CD4-positive, alpha-beta T cell (primary cell): ENCODE data around the gene PTPRK. TPM values are rescaled to one million over a fixed set of nuclear protein-coding genes. Genes with fewer than 3 reads are reported as not detected.

Experiments
- ATAC-seq: fragments of 200-7000 bp; cut with Tn5 transposase; one replicate; pipeline ENCODE4 v1.10.0; 2022; ENCODE audit warnings: mild to moderate bottlenecking; ENCODE audit not compliant: poor library complexity
- CTCF ChIA-PET: fragments of 350-600 bp; sonication (Branson Sonifier 250); formaldehyde crosslinking; loops from one replicate; lab custom pipeline; 2021; ENCODE audit warnings: antibody characterized with exemption, inconsistent platforms; lab: Charles Lee
- POLR2A ChIA-PET: fragments of 350-600 bp; sonication (Branson Sonifier 250); formaldehyde crosslinking; loops from one replicate; lab custom pipeline; 2021; ENCODE audit warnings: antibody characterized with exemption, inconsistent platforms; lab: Charles Lee
- DNase-seq, 14 experiments: peaks; one replicate each; pipeline ENCODE4 v3.0.0-alpha.2; 2013 to 2020; ENCODE audit warnings: mixed read lengths in 2 of 14
- H3K27ac ChIP-seq, 2 donors: one replicate each; pipeline versions ENCODE4 v1.5.1 to v1.7.0; 2013; ENCODE audit warnings: low read length in 2 of 2, low read depth in 1 of 2, mild to moderate bottlenecking in 1 of 2
- H3K27me3 ChIP-seq, 2 experiments: 1 replicate in 1 of 2; 2 replicates in 1 of 2; pipeline versions ENCODE4 v1.6.1 to v1.7.0; 2013; ENCODE audit warnings: low read length in 2 of 2, control low read depth in 1 of 2, mild to moderate bottlenecking in 1 of 2, moderate library complexity in 1 of 2; ENCODE audit not compliant: insufficient read depth in 2 of 2, control insufficient read depth in 1 of 2
- H3K36me3 ChIP-seq: one replicate; pipeline ENCODE4 v1.6.1; 2013; ENCODE audit warnings: low read length, control low read depth; ENCODE audit not compliant: insufficient read depth
- H3K4me1 ChIP-seq: one replicate; pipeline ENCODE4 v1.6.1; 2013; ENCODE audit warnings: low read length, control low read depth; ENCODE audit not compliant: insufficient read depth
- H3K4me3 ChIP-seq: one replicate; pipeline ENCODE4 v1.5.1; 2013; ENCODE audit warnings: mild to moderate bottlenecking, low read length, moderate library complexity
- H3K9me3 ChIP-seq, 2 experiments: 1 replicate in 1 of 2; 2 replicates in 1 of 2; pipeline versions ENCODE4 v1.6.1 to v1.7.0; 2013; ENCODE audit warnings: low read length in 2 of 2, mild to moderate bottlenecking in 2 of 2, control low read depth in 1 of 2, moderate library complexity in 1 of 2; ENCODE audit not compliant: control insufficient read depth in 1 of 2, insufficient read depth in 1 of 2
- H3K27ac Mint-ChIP-seq: one replicate; pipeline ENCODE4 v1.8.0; 2020; ENCODE audit warnings: mixed read lengths
- H3K27me3 Mint-ChIP-seq: one replicate; pipeline ENCODE4 v1.8.0; 2021; ENCODE audit warnings: mixed read lengths
- H3K36me3 Mint-ChIP-seq: one replicate; pipeline ENCODE4 v1.8.0; 2021; ENCODE audit warnings: low read depth, mixed read lengths
- H3K4me1 Mint-ChIP-seq: one replicate; pipeline ENCODE4 v1.8.0; 2021; ENCODE audit warnings: low read depth, mixed read lengths
- H3K4me3 Mint-ChIP-seq: one replicate; pipeline ENCODE4 v1.8.0; 2020; ENCODE audit warnings: mild to moderate bottlenecking, mixed read lengths
- H3K9me3 Mint-ChIP-seq: one replicate; pipeline ENCODE4 v1.8.0; 2020; ENCODE audit warnings: mixed read lengths
- intact Hi-C, 2 experiments: fragments of 100-400 bp; cut with DNase I in 1 of 2; cut with micrococcal nuclease in 1 of 2; formaldehyde crosslinking; loops; one replicate each; pipeline versions ENCODE4 v1.15.1 to v1.9.0; 2023 to 2025; cut with DNase I, micrococcal nuclease
- total RNA-seq, 174 experiments: library from RNA in 2 of 174; stranded (reverse) in 2 of 174; gene quantifications; one replicate each; pipeline ENCODE4 v1.2.3 and lab custom pipeline; 2021 to 2026
- TF ChIP-seq, protein P1 (sequence below): fragments of 200-600 bp; IDR thresholded peaks from one replicate; pipeline ENCODE4 v1.8.0; 2022; ENCODE audit warnings: antibody characterized with exemption, mild to moderate bottlenecking

PTPRK gene
- total RNA-seq, 2 experiments from 2014 or later, result 8.4 to 10.3 TPM

DNA sequence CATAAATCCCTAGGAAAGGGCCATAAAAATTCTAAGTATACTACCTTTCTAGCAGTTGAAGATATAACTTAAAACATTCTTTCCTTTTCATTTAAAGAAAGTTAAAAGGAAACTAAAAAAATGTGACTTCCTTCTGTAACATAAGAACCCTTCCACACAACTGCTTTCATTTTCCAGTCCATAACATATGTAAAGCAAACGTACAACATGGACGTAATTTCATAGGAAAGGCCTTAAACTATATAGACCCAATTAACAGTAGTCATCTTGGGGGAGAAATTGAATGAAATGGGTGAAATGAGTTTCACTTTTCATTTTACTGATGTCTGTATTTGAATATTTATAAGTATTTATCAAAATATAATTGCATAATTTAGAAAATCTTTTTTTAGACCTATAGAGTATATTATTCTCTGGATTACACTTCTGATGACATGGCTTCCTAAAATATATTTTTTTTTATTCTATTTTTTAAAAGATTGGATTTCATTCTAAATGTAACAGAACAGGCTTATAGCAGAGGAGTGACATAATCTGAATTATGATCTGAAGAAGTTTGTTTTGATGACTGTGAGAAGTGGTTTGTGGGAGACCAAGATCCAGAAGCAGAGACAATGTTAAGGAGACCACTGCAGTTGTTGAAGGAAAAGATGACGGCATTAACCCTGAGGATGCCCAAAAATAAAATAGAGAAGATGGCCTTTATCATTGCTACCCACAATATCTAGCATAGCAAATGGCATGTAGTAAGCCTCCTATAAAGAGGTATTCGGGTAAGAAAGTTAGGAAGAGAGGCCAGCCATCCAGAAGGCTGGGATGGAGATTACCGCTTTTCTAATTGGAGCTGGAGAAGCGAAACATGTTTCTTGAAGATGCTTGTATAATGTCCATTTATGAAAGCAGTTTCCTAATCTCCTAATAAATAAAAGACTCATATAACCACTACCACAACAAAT, 260.4 kb downstream of the PTPRK start:
- TF ChIP-seq, protein P1, sequence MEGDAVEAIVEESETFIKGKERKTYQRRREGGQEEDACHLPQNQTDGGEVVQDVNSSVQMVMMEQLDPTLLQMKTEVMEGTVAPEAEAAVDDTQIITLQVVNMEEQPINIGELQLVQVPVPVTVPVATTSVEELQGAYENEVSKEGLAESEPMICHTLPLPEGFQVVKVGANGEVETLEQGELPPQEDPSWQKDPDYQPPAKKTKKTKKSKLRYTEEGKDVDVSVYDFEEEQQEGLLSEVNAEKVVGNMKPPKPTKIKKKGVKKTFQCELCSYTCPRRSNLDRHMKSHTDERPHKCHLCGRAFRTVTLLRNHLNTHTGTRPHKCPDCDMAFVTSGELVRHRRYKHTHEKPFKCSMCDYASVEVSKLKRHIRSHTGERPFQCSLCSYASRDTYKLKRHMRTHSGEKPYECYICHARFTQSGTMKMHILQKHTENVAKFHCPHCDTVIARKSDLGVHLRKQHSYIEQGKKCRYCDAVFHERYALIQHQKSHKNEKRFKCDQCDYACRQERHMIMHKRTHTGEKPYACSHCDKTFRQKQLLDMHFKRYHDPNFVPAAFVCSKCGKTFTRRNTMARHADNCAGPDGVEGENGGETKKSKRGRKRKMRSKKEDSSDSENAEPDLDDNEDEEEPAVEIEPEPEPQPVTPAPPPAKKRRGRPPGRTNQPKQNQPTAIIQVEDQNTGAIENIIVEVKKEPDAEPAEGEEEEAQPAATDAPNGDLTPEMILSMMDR, result no peak
- peak overlapping the region; percentile 35 for H3K4me3 ChIP-seq
- DNase-seq, result peak in 3 of 14 experiments; percentile 39 to 62 (median 43)

DNA sequence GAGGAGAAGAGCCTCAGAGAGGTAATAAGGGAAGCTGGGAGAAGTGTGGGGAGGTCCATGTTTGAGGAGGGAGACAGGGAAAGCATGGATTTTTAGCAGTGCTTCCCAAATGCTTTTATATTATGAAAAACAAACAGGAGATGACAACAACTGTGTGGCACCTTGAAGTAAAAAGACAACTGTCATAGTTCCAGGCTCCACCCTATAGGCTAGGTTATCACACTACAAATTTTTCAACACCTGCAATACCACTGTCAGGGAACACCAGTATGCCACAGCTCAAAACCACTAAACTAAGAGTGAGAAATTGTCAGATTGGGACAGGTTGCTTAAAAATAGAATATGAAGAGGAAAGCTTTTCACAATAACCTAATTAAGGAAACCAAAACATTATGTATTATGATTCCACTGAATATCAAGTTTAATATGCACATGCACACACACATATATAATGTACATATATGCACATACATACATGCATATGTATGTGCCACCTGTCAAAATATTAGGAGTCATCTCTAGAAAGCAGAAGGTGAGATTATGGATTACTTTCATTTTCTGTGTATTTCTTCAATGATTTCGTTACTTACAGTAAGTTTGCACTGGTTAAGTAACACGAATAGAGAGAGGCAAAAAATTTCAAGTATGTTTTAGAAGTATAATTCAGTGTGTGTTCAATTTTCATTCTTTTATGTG, 261.2 kb downstream of the PTPRK start:
- Mint-ChIP-seq H3K4me1 (peaks cover 30% of the 10 kb centered on the region), H3K27ac (peak overlapping the region; percentile 76), H3K27me3 (no peaks in the 10 kb centered on the region), H3K9me3 (peaks cover 4% of the 10 kb centered on the region), H3K36me3 (no peaks in the 10 kb centered on the region), H3K4me3 (peak overlapping the region; percentile 85)
- Histone ChIP-seq H3K27ac (peak overlapping the region in 1 of 2 donors; percentile 11), H3K27me3 (no peaks in the 10 kb centered on the region), H3K36me3 (no peaks in the 10 kb centered on the region), H3K4me3 (peak overlapping the region; percentile 35), H3K4me1 (peaks cover 11% of the 10 kb centered on the region), H3K9me3 (no peaks in the 10 kb centered on the region)
- intact Hi-C loops, result loop anchor here (10.0 kb wide), 2 partner anchors 404 to 514 kb away; no protein-coding TSS in a partner anchor
- DNase-seq (peak in 4 of 14 experiments; percentile 2 to 57 (median 24)), ATAC-seq (peak; percentile 61)
- CTCF ChIA-PET, result interaction anchor here (0.5 kb wide), 1 partner anchor 522 kb away, joined by 3 read pairs; no protein-coding TSS in a partner anchor
- POLR2A ChIA-PET, result no interaction called here
- TF ChIP-seq, protein P1, result no peak

More for the DNA sequence above, 260.4 kb downstream of the PTPRK start:
- H3K36me3 Mint-ChIP-seq, result no peaks in the 10 kb centered on the region
- H3K4me3 Mint-ChIP-seq, result peak overlapping the region; percentile 85
- Histone ChIP-seq H3K4me1 (peaks cover 11% of the 10 kb centered on the region), H3K27ac (peak overlapping the region in 1 of 2 donors; percentile 3), H3K36me3 (no peaks in the 10 kb centered on the region), H3K27me3 (no peaks in the 10 kb centered on the region), H3K9me3 (no peaks in the 10 kb centered on the region)
- no peaks in the 10 kb centered on the region for H3K27me3 Mint-ChIP-seq
- CTCF ChIA-PET, result no interaction called here
- POLR2A ChIA-PET, result interaction anchor here (1.0 to 1.4 kb wide), 2 partner anchors 22 to 359 kb away, joined by 3 read pairs; partner anchors contain the start of gene THEMIS
- H3K4me1 Mint-ChIP-seq, result peaks cover 30% of the 10 kb centered on the region
- intact Hi-C loops, result loop anchor here (10.0 kb wide), 2 partner anchors 405 to 515 kb away; no protein-coding TSS in a partner anchor
- H3K27ac Mint-ChIP-seq, result peak overlapping the region; percentile 76
- peak; percentile 75 for ATAC-seq
- H3K9me3 Mint-ChIP-seq, result peaks cover 8% of the 10 kb centered on the region

DNA sequence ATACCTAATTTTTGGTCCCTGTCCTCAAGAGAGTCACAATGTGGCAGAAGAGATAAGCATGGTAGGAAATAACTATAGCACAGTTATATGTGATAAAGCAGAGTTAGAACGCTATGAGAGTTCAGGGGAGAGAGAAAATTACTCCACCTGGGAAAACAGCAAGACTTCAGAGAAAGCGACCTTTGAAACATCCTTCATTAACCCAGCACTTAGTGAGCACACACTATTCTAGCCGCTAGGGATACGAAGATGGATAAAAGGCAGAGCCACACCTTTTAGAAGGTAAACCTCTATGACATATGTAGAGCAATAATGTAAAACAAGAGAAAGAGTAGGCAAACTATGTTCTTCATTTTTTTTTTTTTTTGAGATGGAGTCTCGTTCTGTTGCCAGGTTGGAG, 264.3 kb downstream of the PTPRK start:
- Mint-ChIP-seq H3K27ac (no peak overlapping the region), H3K4me3 (no peak overlapping the region), H3K4me1 (peaks cover 44% of the 10 kb centered on the region), H3K36me3 (no peaks in the 10 kb centered on the region), H3K9me3 (no peaks in the 10 kb centered on the region), H3K27me3 (no peaks in the 10 kb centered on the region)
- intact Hi-C loops, result loop anchor here (10.0 kb wide), 2 partner anchors 401 to 511 kb away; no protein-coding TSS in a partner anchor
- Histone ChIP-seq H3K4me3 (no peak overlapping the region), H3K27ac (no peak overlapping the region), H3K9me3 (no peaks in the 10 kb centered on the region), H3K27me3 (no peaks in the 10 kb centered on the region), H3K4me1 (peaks cover 11% of the 10 kb centered on the region), H3K36me3 (no peaks in the 10 kb centered on the region)
- POLR2A ChIA-PET, result no interaction called here
- CTCF ChIA-PET, result no interaction called here
- ATAC-seq (no peak), DNase-seq (no peak)
- TF ChIP-seq, protein P1, result no peak
